Activated CD8-positive, alpha-beta memory T cell treated with anti-CD3 and anti-CD28 coated beads, Interleukin-2, amount 50 U/mL, for 24 hours (primary cell): ENCODE data around the gene DUOX1.

Experiments used
- DNase-seq: peaks from one replicate; pipeline ENCODE4 v3.0.0-alpha.2; 2020; ENCODE audit errors: extremely low read depth

The DUOX1 gene

GRCh38 chr15:45106002-45106790 lies 23.6 kb upstream of the DUOX1 start:
- no peak for DNase-seq

DNA sequence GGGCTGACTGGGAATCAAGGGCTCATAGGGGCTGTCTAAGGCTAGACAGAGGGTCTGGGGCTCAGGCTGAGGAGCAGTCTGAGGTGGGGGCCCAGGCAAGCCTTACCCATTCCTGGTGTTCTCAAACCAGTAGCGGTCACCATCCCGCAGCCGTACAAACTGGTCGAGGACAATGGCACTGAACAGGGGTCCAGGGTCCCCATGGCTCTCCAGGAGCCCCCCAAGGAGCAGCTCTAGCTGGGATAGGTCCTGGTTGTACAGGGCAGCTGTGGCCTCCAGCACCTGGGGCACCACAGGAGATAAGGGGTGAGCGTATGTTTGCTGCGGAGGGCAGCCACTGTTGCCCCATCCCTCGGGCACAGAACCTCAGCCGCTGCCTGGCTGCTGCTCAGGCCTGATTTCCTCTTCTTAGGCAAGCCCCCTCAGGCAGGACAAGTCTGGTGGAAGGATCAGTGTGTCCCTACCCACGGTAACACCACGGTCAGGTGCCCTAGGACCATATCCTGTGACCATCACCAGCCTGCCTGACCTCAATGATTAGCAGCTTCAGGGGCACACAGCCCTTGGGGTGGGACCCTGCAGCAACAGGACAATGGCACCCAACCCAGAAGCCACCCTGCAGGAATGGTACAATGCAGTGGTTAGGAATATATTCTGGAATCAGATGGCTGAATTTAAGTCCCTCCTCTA lies 21.7 kb upstream of the DUOX1 start:
- no peak for DNase-seq

- DNase-seq: no peak
These were observed 19.5 kb upstream of the DUOX1 start for GRCh38 chr15:45110256-45110820.

- no peak for DNase-seq
These were observed 18.2 kb upstream of the DUOX1 start for GRCh38 chr15:45111390-45112142.

- no peak for DNase-seq
These were observed 17.6 kb upstream of the DUOX1 start for GRCh38 chr15:45112143-45112590.

DNA sequence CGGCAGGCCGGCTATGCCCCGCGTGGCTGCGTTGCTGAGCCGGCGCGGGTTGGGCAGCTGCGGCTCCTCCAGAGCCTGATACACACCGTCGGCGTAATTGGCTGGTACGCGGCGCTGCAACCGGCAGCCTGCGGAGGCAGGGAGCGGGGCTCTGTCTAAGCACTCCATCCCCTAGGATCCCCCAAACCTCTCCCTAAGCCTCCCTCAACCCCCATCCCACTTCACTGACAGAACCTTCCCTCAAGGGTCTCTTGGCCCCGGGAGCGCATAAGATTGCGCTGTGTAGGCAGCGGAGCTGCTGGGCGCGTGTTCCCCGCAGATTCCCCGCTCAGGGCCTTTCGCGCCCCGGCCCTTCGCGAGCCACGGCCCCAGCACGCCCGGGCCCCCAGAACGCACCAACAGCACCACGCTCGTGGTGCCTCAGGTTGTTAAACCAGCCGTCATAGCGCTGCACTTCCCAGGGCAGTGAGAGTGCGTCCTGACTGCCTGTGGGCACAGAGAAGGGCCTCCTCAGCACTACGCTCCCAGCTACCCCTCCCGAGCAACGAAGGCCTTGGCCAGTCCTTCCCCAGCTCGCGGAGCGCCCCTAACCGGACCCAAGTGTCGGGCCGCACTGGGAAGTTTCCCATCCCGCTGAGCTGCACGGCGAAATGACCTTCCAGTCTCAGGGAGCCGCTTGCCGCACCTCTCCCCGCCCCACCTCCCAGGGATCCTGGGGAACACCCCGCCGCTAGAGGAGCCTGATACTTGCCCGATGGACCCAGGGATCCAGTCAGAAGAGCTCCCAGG lies 17.0 kb upstream of the DUOX1 start:
- no peak for DNase-seq

DNA sequence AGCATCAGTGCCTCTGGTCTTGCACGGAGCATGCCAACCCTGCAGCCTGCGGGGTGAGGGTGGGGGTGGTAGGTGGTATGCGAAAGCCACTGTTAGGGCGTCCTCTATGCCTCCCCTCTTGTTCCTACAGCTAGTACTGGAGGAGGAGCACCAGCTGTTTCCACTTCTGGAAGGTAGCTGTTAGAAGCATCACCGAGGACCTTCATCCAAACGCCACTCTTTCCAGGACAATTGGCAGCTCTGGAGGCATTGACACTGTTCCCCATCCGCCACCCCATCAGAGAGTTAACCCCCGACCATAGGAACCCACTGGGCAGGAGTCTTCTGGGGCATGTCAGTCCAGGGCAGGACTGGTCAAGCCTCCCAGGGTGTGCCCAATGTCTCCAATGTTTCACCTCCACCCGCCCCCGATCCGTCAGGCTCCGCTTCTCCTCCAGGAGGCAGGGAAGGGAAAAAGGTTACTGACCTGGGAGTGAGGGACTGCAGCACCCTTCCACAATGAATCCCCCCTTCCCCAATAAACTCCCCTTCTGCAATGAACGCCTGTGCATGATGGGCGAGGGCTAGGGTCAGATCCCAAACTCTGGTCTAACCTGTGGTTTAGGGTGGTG lies 16.3 kb upstream of the DUOX1 start:
- no peak for DNase-seq

- no peak for DNase-seq
These were observed 15.6 kb upstream of the DUOX1 start, which contains the start of the genes DUOX2 and DUOXA2 for GRCh38 chr15:45114076-45114750. Gene DUOX2, minus strand, starts transcription at chr15:45114172. Its CDS starts 761 bp downstream, at chr15:45113411. Gene DUOXA2, plus strand, starts transcription at chr15:45114326. Its CDS starts 280 bp downstream, at chr15:45114606.

DNA sequence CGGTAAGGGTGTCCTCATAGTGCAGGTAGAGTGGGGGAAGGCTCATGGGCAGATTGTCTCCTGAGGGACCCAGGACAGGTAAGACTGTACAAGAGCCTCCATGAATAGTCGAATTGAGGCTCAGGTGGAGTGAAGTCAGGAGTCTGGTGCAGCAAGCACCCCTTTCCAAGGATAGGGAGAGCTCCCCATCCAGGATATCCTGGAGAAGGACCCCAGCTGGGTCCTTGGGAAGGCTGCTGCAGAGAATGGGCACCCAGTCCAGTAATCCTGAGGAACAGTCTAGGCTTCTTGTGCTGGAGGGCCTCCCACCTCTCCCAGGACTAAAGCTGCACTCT lies 15.1 kb upstream of the DUOX1 start:
- DNase-seq: no peak

DNA sequence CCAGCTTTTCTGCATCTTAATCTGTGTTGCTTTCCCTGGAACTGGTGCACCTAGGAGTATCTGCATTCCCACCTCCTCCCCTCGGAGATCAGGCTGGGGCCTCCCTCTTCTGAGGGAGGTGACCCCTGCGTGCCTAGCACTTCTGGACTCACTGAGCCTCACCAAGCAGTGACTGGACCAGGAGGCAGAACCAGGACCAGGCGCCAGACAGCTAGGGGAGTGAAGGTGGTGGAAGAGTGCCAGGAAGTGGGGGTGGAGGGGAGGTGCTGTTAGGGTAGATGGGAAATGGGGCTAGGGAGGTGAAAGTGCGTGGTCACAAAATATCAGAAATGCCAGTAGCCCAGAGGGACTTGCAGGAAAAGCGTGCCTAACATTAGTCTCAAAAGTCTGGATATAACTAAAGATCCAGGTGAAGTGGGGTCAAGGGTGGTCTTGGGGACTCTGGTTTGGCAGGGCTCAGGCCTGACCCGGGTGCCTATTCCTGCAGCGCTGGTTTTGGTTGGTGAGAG lies 14.4 kb upstream of the DUOX1 start:
- no peak for DNase-seq

- no peak for DNase-seq
These were observed 13.8 kb upstream of the DUOX1 start for GRCh38 chr15:45116006-45116481.

DNA sequence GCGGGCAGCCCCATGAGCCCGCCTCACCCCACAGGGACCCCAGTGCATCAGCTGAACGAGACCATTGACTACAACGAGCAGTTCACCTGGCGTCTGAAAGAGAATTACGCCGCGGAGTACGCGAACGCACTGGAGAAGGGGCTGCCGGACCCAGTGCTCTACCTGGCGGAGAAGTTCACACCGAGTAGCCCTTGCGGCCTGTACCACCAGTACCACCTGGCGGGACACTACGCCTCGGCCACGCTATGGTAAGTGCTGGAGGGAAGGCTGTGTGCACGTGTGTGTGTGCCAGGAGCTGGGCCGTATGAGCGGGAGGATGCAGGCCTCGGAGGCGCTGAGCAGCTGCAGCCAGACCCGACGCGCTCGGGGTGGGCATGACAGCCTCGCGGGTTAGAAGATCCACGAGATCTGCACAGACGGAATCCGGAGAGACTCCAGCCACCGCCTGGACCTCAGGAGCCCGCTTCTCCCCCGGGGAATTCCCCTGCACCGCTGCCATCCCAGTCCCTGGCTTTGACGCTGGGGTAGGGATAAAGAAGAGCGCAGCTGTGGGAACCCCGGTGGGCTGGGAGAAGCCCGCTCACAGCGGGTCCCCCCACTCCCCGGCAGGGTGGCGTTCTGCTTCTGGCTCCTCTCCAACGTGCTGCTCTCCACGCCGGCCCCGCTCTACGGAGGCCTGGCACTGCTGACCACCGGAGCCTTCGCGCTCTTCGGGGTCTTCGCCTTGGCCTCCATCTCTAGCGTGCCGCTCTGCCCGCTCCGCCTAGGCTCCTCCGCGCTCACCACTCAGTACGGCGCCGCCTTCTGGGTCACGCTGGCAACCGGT lies 13.1 kb upstream of the DUOX1 start:
- no peak for DNase-seq

DNA sequence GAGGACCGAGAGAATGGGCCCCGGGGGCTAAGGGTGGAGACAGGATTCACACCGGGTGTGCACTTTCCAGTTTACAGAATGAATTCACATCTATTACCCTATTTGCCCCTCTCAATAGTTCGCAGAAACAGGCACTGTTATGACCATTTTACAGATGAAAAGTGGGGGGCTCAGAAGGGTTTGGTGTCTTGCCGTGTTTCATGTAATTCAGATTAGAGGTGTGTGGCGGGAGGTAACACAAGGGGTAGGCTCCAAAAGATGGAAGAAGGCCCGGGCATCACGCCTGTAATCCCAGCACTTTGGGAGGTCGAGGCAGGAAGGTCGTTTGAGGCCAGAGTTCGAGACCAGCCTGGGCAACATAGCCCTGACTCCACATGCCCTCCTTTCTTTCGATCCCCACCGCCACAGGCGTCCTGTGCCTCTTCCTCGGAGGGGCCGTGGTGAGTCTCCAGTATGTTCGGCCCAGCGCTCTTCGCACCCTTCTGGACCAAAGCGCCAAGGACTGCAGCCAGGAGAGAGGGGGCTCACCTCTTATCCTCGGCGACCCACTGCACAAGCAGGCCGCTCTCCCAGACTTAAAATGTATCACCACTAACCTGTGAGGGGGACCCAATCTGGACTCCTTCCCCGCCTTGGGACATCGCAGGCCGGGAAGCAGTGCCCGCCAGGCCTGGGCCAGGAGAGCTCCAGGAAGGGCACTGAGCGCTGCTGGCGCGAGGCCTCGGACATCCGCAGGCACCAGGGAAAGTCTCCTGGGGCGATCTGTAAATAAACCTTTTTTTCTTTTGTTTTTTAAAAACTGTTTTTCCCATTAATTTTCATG lies 12.3 kb upstream of the DUOX1 start:
- no peak for DNase-seq

DNA sequence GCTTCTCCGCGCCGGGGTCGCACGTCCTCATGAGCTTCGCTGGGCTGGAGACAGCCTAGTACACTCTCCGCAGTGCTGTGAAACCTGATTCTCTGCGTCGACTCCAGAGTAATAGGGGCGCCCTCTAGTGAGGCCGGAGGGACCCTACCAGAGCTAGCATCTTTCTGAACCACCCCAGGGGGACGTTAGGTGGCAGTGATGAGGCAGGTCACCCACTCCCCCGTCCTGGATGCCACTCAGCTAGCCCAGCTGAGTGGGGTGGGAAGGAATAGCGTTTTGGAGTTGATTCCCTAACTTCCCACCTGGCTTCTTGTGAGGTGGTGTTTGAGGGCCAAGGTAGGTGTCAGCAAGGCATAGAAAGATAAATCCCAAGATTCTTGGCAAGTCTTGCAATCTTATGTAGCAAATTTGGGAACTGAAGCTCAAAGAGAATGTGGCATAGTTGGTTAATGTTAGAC lies 11.6 kb upstream of the DUOX1 start:
- peak; percentile 51 for DNase-seq

GRCh38 chr15:45118996-45119395 lies 10.8 kb upstream of the DUOX1 start:
- DNase-seq: no peak

DNA sequence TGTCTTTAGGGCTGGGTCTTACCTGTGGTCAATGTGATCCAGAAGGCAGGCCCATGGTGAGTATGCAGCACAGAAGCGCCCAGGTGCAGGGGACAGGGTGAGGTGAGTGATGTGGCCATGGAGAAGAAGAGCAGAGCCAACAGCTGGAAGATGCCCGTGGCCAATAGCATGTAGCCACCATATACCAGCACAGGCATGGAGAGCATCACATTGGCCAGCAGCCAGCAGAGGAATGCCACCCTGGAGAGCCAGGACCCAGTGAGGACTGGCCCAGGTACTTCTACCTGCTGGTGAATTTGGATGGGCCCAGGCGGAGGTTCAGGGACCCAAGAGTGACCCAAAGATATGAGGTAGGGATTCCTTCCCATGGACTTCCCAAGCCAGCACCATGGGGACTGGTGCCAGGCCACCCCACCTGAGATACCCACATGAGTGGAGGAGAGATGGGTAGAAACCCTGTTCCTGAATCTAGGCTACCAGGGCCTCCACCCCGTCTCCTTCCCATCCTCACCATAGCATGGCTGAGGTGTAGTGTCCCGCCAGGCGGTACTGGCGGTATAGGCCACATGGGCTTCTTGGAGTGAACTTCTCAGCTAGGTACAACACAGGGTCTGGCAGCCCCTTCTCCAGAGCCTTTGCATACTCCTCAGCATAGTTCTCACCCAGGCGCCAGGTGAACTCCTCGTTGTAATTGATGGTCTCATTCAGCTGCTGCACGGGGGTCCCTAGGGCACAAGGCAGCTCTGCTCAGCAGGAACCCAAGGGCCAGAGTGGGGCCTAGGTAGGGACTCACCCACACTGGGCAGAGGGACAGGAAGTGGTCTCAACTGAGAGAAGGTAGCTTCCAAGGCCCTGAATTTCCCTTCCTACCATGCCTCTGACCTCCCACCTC lies 9.5 kb upstream of the DUOX1 start:
- DNase-seq: no peak

DNA sequence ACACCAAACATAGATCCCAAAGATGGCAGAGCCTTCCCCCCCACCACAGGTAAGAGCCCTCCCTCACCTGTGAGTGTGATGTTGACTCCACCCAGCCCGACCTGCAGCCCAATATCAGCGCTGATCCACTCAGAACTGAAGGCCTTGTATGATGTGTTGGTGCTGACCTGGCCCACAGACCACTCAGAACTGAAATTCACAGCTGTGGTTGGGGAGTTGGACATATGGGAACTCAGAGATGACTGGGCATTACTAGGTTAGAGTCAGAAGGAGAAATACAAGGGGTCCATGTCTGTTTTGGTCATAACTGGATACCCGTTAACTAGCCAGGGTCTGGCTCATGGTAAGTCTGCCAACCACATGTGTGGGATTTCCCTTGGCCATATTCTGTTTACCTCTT lies 8.8 kb upstream of the DUOX1 start:
- DNase-seq: no peak
